GM13977 (cell line): Measurements from ENCODE around the gene OSTF1.

ENCODE experiments used
- DNase-seq: peaks from one replicate; pipeline ENCODE4 v3.0.0; 2012; ENCODE audit warnings: low spot score
- CTCF ChIP-seq: IDR thresholded peaks from 2 replicates; pipeline ENCODE4 v1.5.1; 2012; ENCODE audit warnings: mild to moderate bottlenecking, control low read depth; ENCODE audit not compliant: insufficient read depth; ENCODE audit errors: extremely low read depth, missing control alignments
- in situ Hi-C: fragments of 300-500 bp; cut with MboI; formaldehyde crosslinking; loops from one replicate; pipeline ENCODE4 v1.12.0; 2022; ENCODE audit warnings: low sequenced_read_pairs, low pct_unique_long_range_greater_than_20kb, mixed read lengths, inconsistent platforms; ENCODE audit not compliant: unreplicated experiment

OSTF1 gene

DNA sequence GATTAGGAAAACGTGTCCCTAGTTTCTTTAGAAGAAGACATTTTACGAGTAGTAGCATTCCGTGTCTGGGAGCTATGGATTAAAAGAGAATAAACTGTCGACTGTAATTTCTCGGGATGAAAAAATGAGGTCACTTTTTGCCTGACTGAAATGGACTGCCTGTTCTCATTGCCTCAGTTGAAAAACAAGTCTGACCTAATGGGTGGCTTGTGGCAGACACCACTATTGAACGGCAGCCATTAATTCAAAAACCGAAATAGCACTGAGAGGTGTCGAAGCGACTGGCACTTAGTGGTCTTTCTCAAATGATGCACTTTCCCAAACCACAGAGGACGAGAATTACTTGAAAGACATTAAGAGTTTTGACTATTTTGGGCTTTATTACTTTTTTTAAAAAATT is 35.4 kb downstream of the OSTF1 start:
- TF ChIP-seq CTCF, result no peak
- in situ Hi-C loops, result no loop called here
- no peak for DNase-seq

GRCh38 chr9:75128535-75128934 is 40.2 kb downstream of the OSTF1 start:
- no peak for TF ChIP-seq CTCF
- in situ Hi-C loops, result no loop called here
- DNase-seq, result no peak

GRCh38 chr9:75130172-75130571 is 41.9 kb downstream of the OSTF1 start:
- no peak for DNase-seq
- TF ChIP-seq CTCF, result no peak
- in situ Hi-C loops, result no loop called here

DNA sequence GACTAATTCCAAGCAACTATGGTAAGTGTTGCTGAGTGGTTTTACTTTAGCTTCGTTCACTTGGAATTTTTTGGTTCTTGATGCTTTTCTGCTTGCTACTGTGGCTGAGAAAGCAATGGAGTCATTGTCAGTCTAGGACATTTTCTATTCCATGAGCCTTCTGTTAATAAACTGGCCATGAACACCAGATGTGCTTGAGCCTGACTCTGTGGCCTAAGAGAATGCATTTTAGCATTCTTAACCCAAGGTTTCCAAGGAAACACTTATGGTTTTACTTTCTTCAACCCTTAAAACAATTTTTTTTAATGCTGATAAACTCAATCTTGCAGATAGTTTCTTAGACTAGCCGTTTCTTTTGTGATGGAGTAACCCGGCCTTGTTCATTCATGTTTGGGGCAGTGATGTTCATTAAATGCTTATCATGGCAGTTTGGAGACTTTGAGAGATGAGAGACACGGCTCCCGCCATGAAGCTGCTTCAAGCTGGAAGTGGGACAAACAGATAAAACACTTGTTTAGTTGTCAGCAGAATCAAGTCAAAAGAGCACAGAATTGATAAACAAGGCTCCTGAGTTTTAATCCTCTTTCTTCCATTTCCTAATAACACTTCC is 42.4 kb downstream of the OSTF1 start:
- in situ Hi-C loops, result no loop called here
- no peak for TF ChIP-seq CTCF
- no peak for DNase-seq

DNA sequence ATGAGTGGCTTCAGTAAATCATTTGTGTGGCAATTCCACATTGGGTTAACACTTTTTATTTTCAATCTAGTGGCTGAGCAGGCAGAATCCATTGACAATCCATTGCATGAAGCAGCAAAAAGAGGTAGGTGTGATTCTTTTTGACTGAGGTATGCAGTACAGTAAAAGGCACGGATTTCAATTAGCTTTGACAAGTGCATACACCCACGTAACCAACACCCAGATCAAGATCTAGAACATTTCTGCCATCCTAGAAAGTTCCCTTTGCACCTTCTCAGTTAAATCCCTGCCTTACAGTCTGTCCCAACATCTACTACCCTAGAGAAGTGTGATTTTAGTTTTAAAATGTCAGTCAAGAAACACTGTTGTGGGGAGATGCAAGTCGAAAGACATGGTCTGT is 43.4 kb downstream of the OSTF1 start:
- no peak for DNase-seq
- in situ Hi-C loops, result no loop called here
- TF ChIP-seq CTCF, result no peak

- no peak for TF ChIP-seq CTCF
- in situ Hi-C loops, result no loop called here
- DNase-seq, result no peak
Observed at GRCh38 chr9:75132244-75132643, 43.9 kb downstream of the OSTF1 start.

DNA sequence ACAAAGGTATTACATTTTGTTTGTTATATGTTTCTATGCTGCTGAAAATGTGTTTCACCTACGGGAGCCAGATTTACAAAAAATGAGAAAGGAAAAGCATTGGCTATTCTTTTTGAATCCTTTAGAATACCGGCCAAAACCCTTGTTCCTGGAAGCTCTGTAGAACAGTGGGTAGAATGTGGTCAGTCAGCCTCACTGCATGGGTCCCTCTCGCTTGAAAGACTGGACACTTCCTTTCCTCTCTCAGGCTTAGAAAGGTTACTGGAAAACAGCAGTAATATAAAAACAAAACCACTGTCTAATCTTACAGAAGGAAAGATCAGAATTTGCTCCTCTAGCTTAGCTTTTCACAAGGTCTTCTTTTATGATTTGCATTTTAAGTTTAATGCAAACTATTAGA is 45.1 kb downstream of the OSTF1 start:
- in situ Hi-C loops, result no loop called here
- no peak for TF ChIP-seq CTCF
- DNase-seq, result no peak
